Loucy (cell line): ENCODE data around the gene GDF9.

Experiments used
- H2AFZ ChIP-seq: fragments of 200-600 bp; sonication (generic); 2 replicates; pipeline ENCODE4 v1.6.0; 2016; ENCODE audit warnings: antibody characterized with exemption, mild to moderate bottlenecking, low read length, moderate library complexity
- H3F3A ChIP-seq: fragments of 200-600 bp; 2 replicates; pipeline ENCODE4 v1.6.0; 2016; ENCODE audit warnings: antibody characterized with exemption, low read depth, mild to moderate bottlenecking
- H3K27me3 ChIP-seq: fragments of 200-600 bp; sonication (generic); 2 replicates; pipeline ENCODE4 v1.6.1; 2014; ENCODE audit warnings: low read length, mild to moderate bottlenecking; ENCODE audit not compliant: insufficient read depth, poor library complexity, severe bottlenecking
- H3K36me3 ChIP-seq: fragments of 200-600 bp; sonication (generic); 2 replicates; pipeline ENCODE4 v1.6.1; 2016; ENCODE audit warnings: low read length; ENCODE audit not compliant: insufficient read depth
- H3K4me1 ChIP-seq: fragments of 200-600 bp; sonication (generic); 2 replicates; pipeline ENCODE4 v1.5.1; 2014; ENCODE audit warnings: low read length, mild to moderate bottlenecking; ENCODE audit not compliant: insufficient read depth, poor library complexity, severe bottlenecking
- H3K4me2 ChIP-seq: fragments of 200-600 bp; sonication (generic); 2 replicates; pipeline ENCODE4 v1.6.0; 2014; ENCODE audit warnings: antibody characterized with exemption, low read length, low read depth, mild to moderate bottlenecking; ENCODE audit not compliant: poor library complexity, severe bottlenecking
- H3K4me3 ChIP-seq: fragments of 200-600 bp; sonication (generic); 2 replicates; pipeline ENCODE4 v1.5.1; 2014; ENCODE audit warnings: low read length, mild to moderate bottlenecking, mixed read lengths; ENCODE audit not compliant: poor library complexity, severe bottlenecking
- H3K79me2 ChIP-seq: fragments of 200-600 bp; sonication (generic); 2 replicates; pipeline ENCODE4 v1.6.1; 2014; ENCODE audit warnings: low read length; ENCODE audit not compliant: insufficient read depth
- H3K9ac ChIP-seq: fragments of 200-600 bp; sonication (generic); 2 replicates; pipeline ENCODE4 v1.6.0; 2014; ENCODE audit warnings: mild to moderate bottlenecking, low read depth, low read length, moderate library complexity; ENCODE audit not compliant: poor library complexity, severe bottlenecking
- H3K9me2 ChIP-seq: fragments of 200-600 bp; sonication (generic); replicated peaks from 2 replicates; pipeline ENCODE4 v1.6.1; 2016; ENCODE audit warnings: low read depth, low read length, mixed read lengths
- H3K9me3 ChIP-seq: fragments of 200-600 bp; sonication (generic); 2 replicates; pipeline ENCODE4 v1.6.1; 2014; ENCODE audit warnings: mild to moderate bottlenecking, antibody characterized with exemption, low read length, low read depth; ENCODE audit not compliant: insufficient read depth
- H4K20me1 ChIP-seq: fragments of 200-600 bp; sonication (generic); 2 replicates; pipeline ENCODE4 v1.6.0; 2014; ENCODE audit warnings: antibody characterized with exemption, low read length, mild to moderate bottlenecking; ENCODE audit not compliant: insufficient read depth, poor library complexity, severe bottlenecking
- EZH2phosphoT487 ChIP-seq: fragments of 200-600 bp; IDR thresholded peaks from 2 replicates; pipeline ENCODE4 v1.6.1; 2018; ENCODE audit warnings: antibody characterized with exemption, mild to moderate bottlenecking, moderate library complexity, borderline replicate concordance
- TF ChIP-seq, protein P1 (sequence below): fragments of 200-600 bp; sonication (generic); conservative IDR thresholded peaks from 2 replicates; pipeline ENCODE4 v1.5.1; 2014; ENCODE audit warnings: mild to moderate bottlenecking, antibody characterized with exemption, low read length

GDF9 gene

DNA sequence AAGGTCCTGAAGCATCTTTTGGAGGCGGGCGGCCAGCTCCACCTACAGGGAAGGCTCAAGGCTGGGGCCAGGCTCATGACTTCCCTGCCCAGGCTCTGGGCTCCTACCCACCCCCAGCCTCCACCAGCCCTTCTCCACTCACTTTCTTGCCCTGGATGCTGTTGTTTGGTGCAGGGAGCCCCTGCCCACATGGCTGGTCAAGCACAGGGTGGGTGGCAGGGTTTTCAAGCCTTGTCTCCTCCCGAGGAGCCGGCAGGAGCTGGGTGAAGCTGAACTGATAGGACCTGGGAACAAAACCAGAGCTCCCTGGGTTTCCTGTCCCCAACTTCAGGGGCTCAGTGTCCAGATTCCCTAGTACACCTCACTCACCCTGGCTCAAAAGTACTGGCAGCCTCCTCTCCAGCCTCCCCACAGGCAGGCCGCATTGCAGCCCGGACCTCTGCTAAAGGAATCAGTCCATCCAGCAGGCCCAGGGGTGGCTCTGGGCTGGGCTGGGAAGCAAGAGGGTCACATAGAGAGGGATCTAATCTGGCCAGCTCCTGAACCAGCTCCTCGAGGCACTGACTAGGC lies 42.7 kb downstream of the GDF9 start:
- Histone ChIP-seq H3K4me1 (no peaks in the 10 kb centered on the region), H3K27me3 (no peaks in the 10 kb centered on the region), H3K36me3 (no peaks in the 10 kb centered on the region)

GRCh38 chr5:132822650-132823480 lies 43.4 kb downstream of the GDF9 start:
- Histone ChIP-seq H3K9me2 (no peaks in the 10 kb centered on the region), H3K27me3 (no peaks in the 10 kb centered on the region)

More for the DNA sequence above, 42.7 kb downstream of the GDF9 start:
- Histone ChIP-seq H3K9me2 (no peaks in the 10 kb centered on the region), H3K4me3 (no peak overlapping the region), H3K9ac (no peak overlapping the region), H2AFZ (no peak overlapping the region), H3K9me3 (no peaks in the 10 kb centered on the region), H3K79me2 (no peaks in the 10 kb centered on the region), H3K4me2 (no peak overlapping the region), H4K20me1 (no peaks in the 10 kb centered on the region), H3F3A (no peaks in the 10 kb centered on the region)
- TF ChIP-seq EZH2phosphoT487, result no peak
- TF ChIP-seq, protein P1, sequence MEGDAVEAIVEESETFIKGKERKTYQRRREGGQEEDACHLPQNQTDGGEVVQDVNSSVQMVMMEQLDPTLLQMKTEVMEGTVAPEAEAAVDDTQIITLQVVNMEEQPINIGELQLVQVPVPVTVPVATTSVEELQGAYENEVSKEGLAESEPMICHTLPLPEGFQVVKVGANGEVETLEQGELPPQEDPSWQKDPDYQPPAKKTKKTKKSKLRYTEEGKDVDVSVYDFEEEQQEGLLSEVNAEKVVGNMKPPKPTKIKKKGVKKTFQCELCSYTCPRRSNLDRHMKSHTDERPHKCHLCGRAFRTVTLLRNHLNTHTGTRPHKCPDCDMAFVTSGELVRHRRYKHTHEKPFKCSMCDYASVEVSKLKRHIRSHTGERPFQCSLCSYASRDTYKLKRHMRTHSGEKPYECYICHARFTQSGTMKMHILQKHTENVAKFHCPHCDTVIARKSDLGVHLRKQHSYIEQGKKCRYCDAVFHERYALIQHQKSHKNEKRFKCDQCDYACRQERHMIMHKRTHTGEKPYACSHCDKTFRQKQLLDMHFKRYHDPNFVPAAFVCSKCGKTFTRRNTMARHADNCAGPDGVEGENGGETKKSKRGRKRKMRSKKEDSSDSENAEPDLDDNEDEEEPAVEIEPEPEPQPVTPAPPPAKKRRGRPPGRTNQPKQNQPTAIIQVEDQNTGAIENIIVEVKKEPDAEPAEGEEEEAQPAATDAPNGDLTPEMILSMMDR, result no peak

DNA sequence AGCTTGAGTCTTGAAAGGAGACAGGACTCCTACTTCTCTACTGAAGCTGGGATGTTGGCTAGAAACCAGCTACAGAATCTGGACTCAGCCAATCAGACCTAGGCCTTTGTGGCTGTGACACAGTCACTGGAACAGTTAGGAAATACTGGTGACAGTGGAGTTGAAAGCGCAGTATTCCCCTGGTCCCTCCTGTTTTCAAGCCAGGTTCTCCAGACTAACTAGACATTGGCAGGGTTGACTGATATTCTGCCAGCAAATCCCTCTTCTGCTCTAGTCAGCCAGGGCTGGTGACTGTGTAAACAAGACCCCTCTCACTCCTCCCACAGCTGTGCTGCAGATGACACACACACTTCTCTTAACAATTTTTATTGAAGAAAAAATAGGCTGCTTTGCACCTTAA lies 44.5 kb downstream of the GDF9 start:
- Histone ChIP-seq H3F3A (no peaks in the 10 kb centered on the region), H3K79me2 (no peaks in the 10 kb centered on the region), H3K27me3 (no peaks in the 10 kb centered on the region), H2AFZ (no peak overlapping the region), H3K4me1 (no peaks in the 10 kb centered on the region), H3K9me2 (no peaks in the 10 kb centered on the region), H4K20me1 (no peaks in the 10 kb centered on the region), H3K9ac (no peak overlapping the region), H3K36me3 (no peaks in the 10 kb centered on the region), H3K4me3 (no peak overlapping the region), H3K9me3 (no peaks in the 10 kb centered on the region), H3K4me2 (no peak overlapping the region)
- TF ChIP-seq EZH2phosphoT487, result no peak
- TF ChIP-seq, protein P1, result no peak

More at GRCh38 chr5:132822650-132823480, 43.4 kb downstream of the GDF9 start:
- no peak overlapping the region for H2AFZ ChIP-seq
- no peak overlapping the region for H3K9ac ChIP-seq
- no peaks in the 10 kb centered on the region for H3K9me3 ChIP-seq
- H3K4me2 ChIP-seq, result no peak overlapping the region
- no peaks in the 10 kb centered on the region for H3K4me1 ChIP-seq
- no peaks in the 10 kb centered on the region for H4K20me1 ChIP-seq
- no peaks in the 10 kb centered on the region for H3K79me2 ChIP-seq
- no peaks in the 10 kb centered on the region for H3F3A ChIP-seq
- TF ChIP-seq EZH2phosphoT487, result no peak
- TF ChIP-seq, protein P1, result no peak
- no peaks in the 10 kb centered on the region for H3K36me3 ChIP-seq
- H3K4me3 ChIP-seq, result no peak overlapping the region
